Tibial nerve (tissue), 4 donors: ENCODE data around the gene TMEM259.

Experiments used
- EP300 ChIP-seq, 2 donors: sonication (generic); formaldehyde crosslinking; IDR thresholded peaks; one replicate each; pipeline ENCODE4 v1.6.1; 2017; ENCODE audit warnings: antibody characterized with exemption in 2 of 2, mild to moderate bottlenecking in 1 of 2
- POLR2A ChIP-seq, 2 donors: fragments of 450-650 bp; IDR thresholded peaks; one replicate each; pipeline ENCODE4 v1.6.1; 2017; ENCODE audit warnings: antibody characterized with exemption in 2 of 2, mild to moderate bottlenecking in 2 of 2, moderate library complexity in 2 of 2
- TF ChIP-seq, protein P1 (sequence below), 5 experiments: fragments of 200-600 bp in 3 of 5; fragments of 450-650 bp in 2 of 5; sonication (generic) in 3 of 5; IDR thresholded peaks; one replicate each; pipeline ENCODE4 v1.5.1; 2016 to 2019; ENCODE audit warnings: antibody characterized with exemption in 5 of 5, mild to moderate bottlenecking in 3 of 5, moderate library complexity in 2 of 5

DNA sequence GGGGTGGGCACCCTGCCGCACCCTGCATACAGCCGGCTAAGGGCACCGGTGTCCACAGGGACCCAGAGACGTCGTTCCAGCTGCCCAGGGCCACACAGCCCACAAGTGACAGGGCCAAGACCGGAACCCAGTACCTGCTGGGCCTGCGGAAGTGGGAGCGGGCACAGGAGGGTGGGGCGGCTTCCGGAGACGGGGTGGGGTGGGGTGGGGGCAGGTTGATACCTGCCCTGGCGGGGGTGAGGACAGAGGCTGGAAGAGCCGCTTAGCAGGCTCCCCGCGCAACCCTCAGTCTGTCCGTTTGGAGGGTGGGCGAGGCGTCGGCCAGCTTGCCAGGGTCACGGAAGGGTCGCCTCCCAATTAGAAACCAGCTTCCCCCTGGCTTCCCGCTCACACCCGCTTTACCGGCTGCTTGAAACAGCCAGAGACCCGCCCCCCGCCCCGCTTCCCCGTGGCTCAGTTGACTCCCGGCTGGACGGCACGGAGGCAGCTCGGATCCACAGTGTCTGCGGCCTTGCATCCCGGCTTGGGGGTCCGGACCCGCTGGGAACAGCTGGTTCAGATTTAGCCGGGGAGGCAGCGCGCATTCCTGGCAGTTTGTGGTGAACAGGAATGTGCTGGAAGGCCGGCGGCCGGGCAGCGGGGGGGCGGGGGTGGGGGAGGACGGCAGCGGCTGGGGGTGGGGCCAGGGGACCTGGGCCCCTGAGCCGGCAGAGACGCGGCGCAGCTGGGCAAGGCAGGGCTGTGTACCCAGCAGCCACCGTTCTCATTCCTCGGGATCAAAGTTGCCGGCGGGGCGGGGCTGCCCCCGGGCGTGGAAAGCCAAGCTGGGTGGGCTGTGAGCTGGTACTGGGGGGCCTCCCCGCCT is 7.4 kb upstream of the TMEM259 start:
- TF ChIP-seq, protein P1, sequence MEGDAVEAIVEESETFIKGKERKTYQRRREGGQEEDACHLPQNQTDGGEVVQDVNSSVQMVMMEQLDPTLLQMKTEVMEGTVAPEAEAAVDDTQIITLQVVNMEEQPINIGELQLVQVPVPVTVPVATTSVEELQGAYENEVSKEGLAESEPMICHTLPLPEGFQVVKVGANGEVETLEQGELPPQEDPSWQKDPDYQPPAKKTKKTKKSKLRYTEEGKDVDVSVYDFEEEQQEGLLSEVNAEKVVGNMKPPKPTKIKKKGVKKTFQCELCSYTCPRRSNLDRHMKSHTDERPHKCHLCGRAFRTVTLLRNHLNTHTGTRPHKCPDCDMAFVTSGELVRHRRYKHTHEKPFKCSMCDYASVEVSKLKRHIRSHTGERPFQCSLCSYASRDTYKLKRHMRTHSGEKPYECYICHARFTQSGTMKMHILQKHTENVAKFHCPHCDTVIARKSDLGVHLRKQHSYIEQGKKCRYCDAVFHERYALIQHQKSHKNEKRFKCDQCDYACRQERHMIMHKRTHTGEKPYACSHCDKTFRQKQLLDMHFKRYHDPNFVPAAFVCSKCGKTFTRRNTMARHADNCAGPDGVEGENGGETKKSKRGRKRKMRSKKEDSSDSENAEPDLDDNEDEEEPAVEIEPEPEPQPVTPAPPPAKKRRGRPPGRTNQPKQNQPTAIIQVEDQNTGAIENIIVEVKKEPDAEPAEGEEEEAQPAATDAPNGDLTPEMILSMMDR (IDR thresholded peaks at IDR 0.05): no peak
- peak in 1 of 2 donors; percentile 27 for TF ChIP-seq EP300 (IDR thresholded peaks at IDR 0.05)
- peak in 1 of 2 donors; percentile 11 for TF ChIP-seq POLR2A (IDR thresholded peaks at IDR 0.05)
